Measurements from ENCODE around the gene CCHCR1.
"Not testable (repeated sequence)": the region's sequence is repeated elsewhere in the genome, so short reads cannot be mapped to it uniquely, and the experiment has no call there.

- TF ChIP-seq TAF1 (conservative IDR thresholded peaks at IDR 0.05); CTCF (IDR thresholded peaks at IDR 0.05; ENCODE audit: low read depth, low read length, missing input control); FOXA1 (IDR thresholded peaks at IDR 0.05); GABPA (IDR thresholded peaks at IDR 0.05 in 1 of 2, conservative IDR thresholded peaks at IDR 0.05 in 1 of 2); HNF4G (IDR thresholded peaks at IDR 0.05); RXRA (IDR thresholded peaks at IDR 0.05); MAX (IDR thresholded peaks at IDR 0.05): not testable (repeated sequence)
These were observed 37.8 kb upstream of the CCHCR1 start for GRCh38 chr6:31195308-31195979.
